Measurements from ENCODE around the gene KBTBD2. TPM values are rescaled to one million over a fixed set of nuclear protein-coding genes. Genes with fewer than 3 reads are reported as not detected.

Gene KBTBD2
- polyA plus RNA-seq, 3 donors = 23.7 to 48.4 (median 33.9) TPM

DNA sequence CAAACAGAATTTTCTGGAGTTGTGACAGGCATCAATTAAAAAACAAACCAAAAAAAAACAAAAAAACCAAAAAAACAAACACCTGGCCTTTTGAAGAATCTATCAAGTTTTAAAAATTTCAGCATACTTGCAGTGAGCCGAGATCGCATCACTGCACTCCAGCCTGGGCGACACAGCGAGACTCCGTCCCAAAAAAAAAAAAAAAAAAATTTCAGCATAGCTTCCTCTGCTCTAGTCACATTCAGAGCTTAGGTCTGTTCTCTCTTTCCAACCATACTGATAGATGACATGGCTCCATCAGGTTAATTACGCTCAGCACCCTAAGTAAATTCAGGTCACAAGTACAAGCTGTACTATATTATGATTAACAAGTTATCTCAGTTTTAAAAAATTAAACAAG lies 3.1 kb downstream of the KBTBD2 start:
- no peaks in the 10 kb centered on the region for H3K27me3 ChIP-seq (ENCODE audit: control insufficient read depth in 2 of 2, insufficient read depth in 2 of 2, low read length in 2 of 2)
- Mint-ChIP-seq H3K27ac (peak overlapping the region in 3 of 7 donors; percentile 60 to 99 (median 80)), H3K27me3 (ENCODE audit: low read depth in 3 of 3) (peaks cover 0 to 5% (median 0%) of the 10 kb centered on the region in 3 donors), H3K36me3 (peaks cover 12 to 16% of the 10 kb centered on the region in 2 donors), H3K4me1 (peaks cover 47% of the 10 kb centered on the region), H3K9me3 (peaks cover 0 to 2% (median 0%) of the 10 kb centered on the region in 7 donors), H3K4me3 (no peak overlapping the region)
- H3K27ac ChIP-seq (ENCODE audit: low read depth in 1 of 2, low read length in 2 of 2) = peak overlapping the region in 1 of 2 donors; percentile 38
- peaks cover 0 to 6% of the 10 kb centered on the region in 2 donors for H3K36me3 ChIP-seq (replicated peaks in 1 of 2; ENCODE audit: control insufficient read depth in 1 of 2, insufficient read depth in 2 of 2, low read length in 2 of 2)
- no peak overlapping the region for H3K4me3 ChIP-seq (replicated peaks in 1 of 3; ENCODE audit: low read depth in 2 of 3, low read length in 3 of 3)
- intact Hi-C loops (cut with micrococcal nuclease) = loop anchor here in 1 of 2 donors (10.0 kb wide), 1 partner anchor 56 kb away; no protein-coding TSS in a partner anchor
- H3K4me1 ChIP-seq (ENCODE audit: control insufficient read depth in 1 of 2, insufficient read depth in 2 of 2, low read length in 2 of 2) = peaks cover 21 to 38% of the 10 kb centered on the region in 2 donors
- 93% methylated on average over 3 of the region's 6 CpGs for WGBS (ENCODE audit: insufficient coverage)
- TF ChIP-seq CTCF (IDR thresholded peaks at IDR 0.05) = no peak
- H3K9ac ChIP-seq (ENCODE audit: insufficient read depth, low read length, poor library complexity, severe bottlenecking) = no peak overlapping the region
- no peaks in the 10 kb centered on the region for H3K9me3 ChIP-seq (replicated peaks in 1 of 2; ENCODE audit: control insufficient read depth in 1 of 2, insufficient read depth in 1 of 2, low read length in 2 of 2)
- peaks cover 68% of the 10 kb centered on the region for H4K20me1 ChIP-seq (ENCODE audit: insufficient read depth, low read length)
- DNase-seq = no peak
- H3K4me2 ChIP-seq (replicated peaks; ENCODE audit: extremely low read depth, low read length, poor library complexity, severe bottlenecking) = no peak overlapping the region
- H3K79me2 ChIP-seq (ENCODE audit: insufficient read depth, low read length) = peaks cover 75% of the 10 kb centered on the region
- no peak overlapping the region for H2AFZ ChIP-seq (ENCODE audit: insufficient read depth, low read depth, low read length, poor library complexity, severe bottlenecking)

GRCh38 chr7:32887395-32887794 lies 4.2 kb downstream of the KBTBD2 start:
- no peak for DNase-seq
- peaks cover 12 to 21% of the 10 kb centered on the region in 2 donors for H3K36me3 Mint-ChIP-seq
- Histone ChIP-seq H4K20me1 (ENCODE audit: insufficient read depth, low read length) (peaks cover 79% of the 10 kb centered on the region), H3K4me3 (replicated peaks in 1 of 3; ENCODE audit: low read depth in 2 of 3, low read length in 3 of 3) (no peak overlapping the region), H2AFZ (ENCODE audit: insufficient read depth, low read depth, low read length, poor library complexity, severe bottlenecking) (no peak overlapping the region), H3K27ac (ENCODE audit: low read depth in 1 of 2, low read length in 2 of 2) (peak overlapping the region in 1 of 2 donors; percentile 29), H3K79me2 (ENCODE audit: insufficient read depth, low read length) (peaks cover 86% of the 10 kb centered on the region), H3K9me3 (replicated peaks in 1 of 2; ENCODE audit: control insufficient read depth in 1 of 2, insufficient read depth in 1 of 2, low read length in 2 of 2) (no peaks in the 10 kb centered on the region), H3K36me3 (replicated peaks in 1 of 2; ENCODE audit: control insufficient read depth in 1 of 2, insufficient read depth in 2 of 2, low read length in 2 of 2) (peaks cover 0 to 6% of the 10 kb centered on the region in 2 donors), H3K27me3 (ENCODE audit: control insufficient read depth in 2 of 2, insufficient read depth in 2 of 2, low read length in 2 of 2) (no peaks in the 10 kb centered on the region), H3K4me2 (replicated peaks; ENCODE audit: extremely low read depth, low read length, poor library complexity, severe bottlenecking) (no peak overlapping the region), H3K9ac (ENCODE audit: insufficient read depth, low read length, poor library complexity, severe bottlenecking) (no peak overlapping the region), H3K4me1 (ENCODE audit: control insufficient read depth in 1 of 2, insufficient read depth in 2 of 2, low read length in 2 of 2) (peaks cover 11 to 28% of the 10 kb centered on the region in 2 donors)
- H3K27ac Mint-ChIP-seq = no peak overlapping the region
- H3K9me3 Mint-ChIP-seq = peaks cover 0 to 2% (median 0%) of the 10 kb centered on the region in 7 donors
- no peak overlapping the region for H3K4me3 Mint-ChIP-seq
- peaks cover 0 to 5% (median 0%) of the 10 kb centered on the region in 3 donors for H3K27me3 Mint-ChIP-seq (ENCODE audit: low read depth in 3 of 3)
- WGBS (ENCODE audit: insufficient coverage) = no CpG with 5 or more reads among the region's 3 CpGs
- TF ChIP-seq CTCF (IDR thresholded peaks at IDR 0.05) = no peak
- intact Hi-C loops (cut with micrococcal nuclease) = loop anchor here in 1 of 2 donors (10.0 kb wide), 1 partner anchor 57 kb away; no protein-coding TSS in a partner anchor
- peaks cover 40% of the 10 kb centered on the region for H3K4me1 Mint-ChIP-seq
